DND-41 (cell line): ENCODE measurements around the gene REPS1.

Source experiments
- CTCF ChIP-seq: IDR thresholded peaks from 2 replicates; pipeline ENCODE4 v1.5.1; 2012; ENCODE audit warnings: borderline replicate concordance, low read length, moderate library complexity, mild to moderate bottlenecking; ENCODE audit not compliant: poor library complexity, severe bottlenecking; ENCODE audit errors: extremely low read depth
- EZH2 ChIP-seq: IDR thresholded peaks from 3 replicates; pipeline ENCODE4 v1.6.1; 2012; ENCODE audit warnings: borderline replicate concordance, low read depth, mild to moderate bottlenecking, moderate library complexity, low read length, inconsistent platforms; ENCODE audit not compliant: severe bottlenecking

- TF ChIP-seq CTCF, result no peak
- no peak for TF ChIP-seq EZH2
Measured at GRCh38 chr6:139010674-139011073, 22.6 kb upstream of the REPS1 start.
